NCI-H524 treated with DMSO at 0.1 percent for 48 hours (cell line): Measurements from ENCODE around the gene ITGA3.
A peak's percentile ranks its signal among the peaks of the same experiment; 100 is the strongest.

ENCODE experiments used
- DNase-seq: peaks from one replicate; lab custom pipeline; 2025; lab: John Stamatoyannopoulos, UW

The ITGA3 gene

GRCh38 chr17:50110591-50111349 lies 54.9 kb downstream of the ITGA3 start:
- peak; percentile 54 for DNase-seq

GRCh38 chr17:50111673-50112655 lies 56.1 kb downstream of the ITGA3 start:
- DNase-seq: no peak

- DNase-seq: no peak
Observed at GRCh38 chr17:50112694-50113093, 56.8 kb downstream of the ITGA3 start.

- no peak for DNase-seq
Observed at GRCh38 chr17:50113624-50114320, 57.9 kb downstream of the ITGA3 start.

- no peak for DNase-seq
Observed at GRCh38 chr17:50114401-50114800, 58.5 kb downstream of the ITGA3 start.

- peak; percentile 52 for DNase-seq
Observed at GRCh38 chr17:50114849-50115357, 59.0 kb downstream of the ITGA3 start.

GRCh38 chr17:50115756-50116155 lies 59.8 kb downstream of the ITGA3 start:
- no peak for DNase-seq

- no peak for DNase-seq
Observed at GRCh38 chr17:50117202-50118051, 61.5 kb downstream of the ITGA3 start.

- no peak for DNase-seq
Observed at GRCh38 chr17:50118076-50118827, 62.3 kb downstream of the ITGA3 start.

- no peak for DNase-seq
Observed at GRCh38 chr17:50118828-50119218, 62.9 kb downstream of the ITGA3 start.

- no peak for DNase-seq
Observed at GRCh38 chr17:50120475-50121253, 64.8 kb downstream of the ITGA3 start.

GRCh38 chr17:50122945-50123344 lies 67.0 kb downstream of the ITGA3 start:
- no peak for DNase-seq

- DNase-seq: no peak
Observed at GRCh38 chr17:50123649-50124349, 67.9 kb downstream of the ITGA3 start.

- DNase-seq: peak; percentile 62
Observed at GRCh38 chr17:50125420-50125997, 69.6 kb downstream of the ITGA3 start.

- DNase-seq: no peak
Observed at GRCh38 chr17:50127697-50128361, 71.9 kb downstream of the ITGA3 start.

- DNase-seq: no peak
Observed at GRCh38 chr17:50128441-50129352, 72.8 kb downstream of the ITGA3 start.

- no peak for DNase-seq
Observed at GRCh38 chr17:50129353-50129727, 73.4 kb downstream of the ITGA3 start.
